DND-41 (cell line): Measurements from ENCODE around the gene RHOA.

Experiments
- CTCF ChIP-seq: IDR thresholded peaks from 2 replicates; pipeline ENCODE4 v1.5.1; 2012; ENCODE audit warnings: borderline replicate concordance, low read length, moderate library complexity, mild to moderate bottlenecking; ENCODE audit not compliant: poor library complexity, severe bottlenecking; ENCODE audit errors: extremely low read depth
- EZH2 ChIP-seq: IDR thresholded peaks from 3 replicates; pipeline ENCODE4 v1.6.1; 2012; ENCODE audit warnings: borderline replicate concordance, low read depth, mild to moderate bottlenecking, moderate library complexity, low read length, inconsistent platforms; ENCODE audit not compliant: severe bottlenecking

GRCh38 chr3:49406571-49407565, 4.9 kb downstream of the RHOA start:
- TF ChIP-seq CTCF (no peak), EZH2 (no peak)
